Neural progenitor cell (in vitro differentiated cells): Measurements from ENCODE around the gene PTTG1IP.

Experiments
- CTCF ChIP-seq: fragments of 200-600 bp; sonication (generic); IDR thresholded peaks from 2 replicates; pipeline ENCODE4 v1.5.1; 2017; ENCODE audit warnings: antibody characterized with exemption, mild to moderate bottlenecking
- EZH2 ChIP-seq: fragments of 200-600 bp; sonication (generic); IDR thresholded peaks from 2 replicates; pipeline ENCODE4 v1.6.1; 2017; ENCODE audit warnings: antibody characterized with exemption, mild to moderate bottlenecking, moderate library complexity
- EZH2phosphoT487 ChIP-seq: fragments of 200-600 bp; sonication (generic); IDR thresholded peaks from 2 replicates; pipeline ENCODE4 v1.6.1; 2017; ENCODE audit warnings: antibody characterized with exemption

DNA sequence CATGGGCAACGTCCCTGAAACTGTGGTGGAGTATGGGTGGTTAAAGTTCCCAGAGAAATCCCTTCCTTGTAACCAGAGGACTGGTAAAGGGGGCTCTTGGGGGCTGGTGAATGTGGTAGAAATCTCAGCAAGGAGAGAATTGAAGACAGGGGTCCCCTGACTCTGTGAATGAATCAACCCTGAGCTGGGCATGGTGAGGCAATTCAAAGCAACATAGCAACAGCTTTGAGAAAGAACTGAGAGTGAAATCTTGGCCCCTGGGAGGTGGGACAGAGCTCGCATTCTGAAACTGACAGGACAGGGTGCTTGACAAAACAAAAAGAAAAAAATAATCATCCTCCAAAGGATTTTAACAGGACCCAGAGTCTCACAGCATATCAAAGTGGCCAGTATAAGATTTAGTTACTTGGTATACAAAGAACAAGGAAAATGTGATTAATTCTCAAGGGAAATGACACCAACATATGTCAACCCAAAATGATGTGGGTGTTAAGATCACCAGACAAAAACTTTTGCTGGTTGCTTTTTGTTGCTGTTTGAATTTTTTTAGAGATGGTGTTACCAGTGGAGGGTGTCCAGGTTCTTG, 43.9 kb downstream of the PTTG1IP start:
- no peak for TF ChIP-seq CTCF
- TF ChIP-seq EZH2: no peak
- TF ChIP-seq EZH2phosphoT487: no peak
